Right lung (tissue), 5 donors: ENCODE measurements around the gene SCG5. TPM values are rescaled to one million over a fixed set of nuclear protein-coding genes. Genes with fewer than 3 reads are reported as not detected.

ENCODE experiments used
- DNase-seq, 2 donors: peaks; one replicate each; pipeline ENCODE4 v3.0.0-alpha.2; 2013
- polyA plus RNA-seq, 5 donors: library from polyadenylated mRNA; unstranded; fragments of 120-200 nt; gene quantifications; one replicate each; pipeline versions ENCODE4 v1.2.1 to v1.2.3, GENCODE V29; 2013; ENCODE audit warnings: inconsistent platforms in 1 of 5, low replicate concordance in 1 of 5; ENCODE audit not compliant: insufficient read length in 5 of 5, insufficient read depth in 1 of 5

SCG5 gene
- polyA plus RNA-seq, 5 donors = 5.9 to 12.9 (median 7.4) TPM

GRCh38 chr15:32718821-32719716, 77.6 kb downstream of the SCG5 start:
- DNase-seq = no peak

DNA sequence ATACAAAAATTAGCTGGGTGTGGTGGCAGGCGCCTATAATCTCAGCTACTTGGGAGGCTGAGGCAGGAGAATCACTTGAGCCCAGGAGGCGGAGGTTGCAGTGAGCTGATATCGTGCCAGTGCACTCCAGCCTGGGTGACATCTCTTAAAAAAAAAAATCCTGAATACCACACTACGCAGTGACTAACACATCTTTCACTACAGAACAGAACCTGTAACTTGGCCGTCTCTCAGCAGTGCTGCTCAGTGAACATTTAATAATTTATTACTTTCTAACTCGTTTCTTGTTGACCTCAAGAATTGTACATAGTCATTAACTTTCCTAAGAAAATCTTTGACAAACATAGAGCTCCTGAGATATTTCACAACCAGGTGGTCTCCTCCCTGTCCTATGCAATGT, 80.1 kb downstream of the SCG5 start:
- DNase-seq = no peak

GRCh38 chr15:32722136-32722535, 80.6 kb downstream of the SCG5 start:
- DNase-seq = no peak

DNA sequence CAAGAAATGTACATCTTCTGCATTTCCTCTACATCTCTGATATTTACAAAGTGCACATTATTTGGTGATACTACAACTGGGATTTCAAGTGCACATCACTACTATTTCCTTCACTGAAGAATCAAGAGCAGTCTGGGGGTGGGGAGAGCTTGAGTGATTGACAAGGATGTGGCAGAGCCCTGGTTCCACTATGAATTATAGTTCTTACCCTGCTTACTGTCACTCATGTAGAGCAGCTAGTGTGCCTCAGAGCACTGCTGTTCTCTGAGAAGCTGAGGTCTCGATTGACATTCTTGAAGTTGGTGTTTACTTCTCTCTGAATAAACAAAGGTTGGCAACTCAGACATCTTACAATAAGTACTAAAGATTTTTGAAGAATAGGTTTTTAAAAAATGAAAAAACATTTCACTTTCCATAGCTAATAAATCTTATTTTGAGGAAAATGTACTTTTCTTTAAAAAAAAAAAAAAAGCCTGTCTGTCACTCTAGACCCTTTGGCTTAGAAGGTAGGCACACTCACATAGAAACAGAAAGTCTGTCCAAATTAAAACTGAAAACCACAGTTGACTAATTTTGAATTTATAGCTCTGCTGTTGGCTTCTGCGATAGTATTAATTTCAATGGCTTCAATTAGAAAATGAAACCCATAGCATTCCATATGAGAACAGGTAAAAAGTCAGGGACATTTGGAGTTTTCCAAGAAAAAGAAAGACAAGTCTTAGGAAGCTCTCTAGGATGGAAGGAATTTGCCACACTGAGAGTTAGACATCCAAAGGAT, 81.8 kb downstream of the SCG5 start:
- DNase-seq = no peak

DNA sequence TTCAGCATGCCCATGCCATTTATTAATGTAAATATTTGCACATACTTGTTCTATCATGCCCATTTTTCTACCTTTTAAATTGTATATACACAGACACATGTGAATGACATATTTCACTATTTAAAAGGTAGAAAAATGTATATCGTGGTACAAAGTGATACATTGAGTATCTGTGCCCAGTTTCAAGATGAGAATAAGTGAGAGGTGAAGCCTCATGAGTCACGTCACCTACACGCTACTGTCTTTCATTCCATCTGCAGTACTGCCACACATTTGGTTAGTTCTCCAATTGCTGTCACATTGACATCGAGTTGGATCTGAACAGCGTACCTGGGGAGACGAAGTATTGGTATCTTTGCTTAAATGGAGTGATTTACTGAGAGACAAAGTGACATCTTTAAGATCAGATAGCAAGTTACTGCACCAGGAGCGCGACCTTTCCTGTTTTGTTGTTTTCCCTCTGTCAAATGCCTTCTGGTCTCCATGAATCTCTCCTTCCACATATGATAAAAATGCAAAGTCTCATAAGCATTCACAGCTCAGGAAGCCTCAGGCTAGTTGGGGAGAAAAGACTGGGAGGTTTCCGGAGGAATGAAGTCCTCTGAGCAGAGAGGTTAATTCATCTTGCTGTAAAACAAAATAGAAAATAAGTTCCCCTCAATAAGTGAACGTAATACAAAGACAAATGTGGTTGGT, 88.3 kb downstream of the SCG5 start:
- no peak for DNase-seq

GRCh38 chr15:32730677-32731654, 89.5 kb downstream of the SCG5 start:
- no peak for DNase-seq

- no peak for DNase-seq
Observed at GRCh38 chr15:32732574-32733157, 91.2 kb downstream of the SCG5 start.

GRCh38 chr15:32733281-32733680, 91.8 kb downstream of the SCG5 start:
- DNase-seq = no peak

DNA sequence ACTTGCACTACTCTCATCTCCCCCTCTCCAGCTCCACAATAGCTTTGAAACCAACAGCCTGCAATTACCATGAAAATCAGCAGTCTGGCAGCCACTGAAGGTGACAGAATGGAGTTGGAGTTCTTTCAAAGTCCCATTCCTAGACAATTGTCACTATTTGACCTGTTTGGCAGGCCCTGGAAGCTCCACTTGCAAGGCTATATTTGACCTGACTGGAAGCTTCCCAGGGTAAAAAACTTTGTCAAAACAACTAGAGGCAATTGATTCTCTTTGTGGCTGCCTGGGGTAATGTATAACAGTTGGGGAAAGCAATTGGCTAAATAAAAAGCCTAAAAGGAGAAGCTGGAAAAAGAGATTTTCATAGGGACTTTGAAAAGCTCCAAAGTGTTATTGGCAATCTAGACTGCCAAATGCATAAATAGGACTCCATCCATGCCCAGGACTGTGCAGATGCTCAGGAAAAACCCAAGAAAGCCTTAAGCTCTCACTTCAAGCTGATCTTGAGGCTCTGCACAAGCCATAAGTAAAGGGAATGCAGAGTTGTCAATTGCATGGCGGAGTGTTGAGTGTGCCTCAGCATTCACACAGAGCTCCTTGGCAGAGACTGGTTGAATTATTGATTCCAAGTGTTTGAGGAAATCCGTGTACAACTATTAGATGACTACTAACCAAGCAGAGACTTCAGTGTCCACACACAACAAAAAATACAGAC, 94.6 kb downstream of the SCG5 start:
- no peak for DNase-seq

DNA sequence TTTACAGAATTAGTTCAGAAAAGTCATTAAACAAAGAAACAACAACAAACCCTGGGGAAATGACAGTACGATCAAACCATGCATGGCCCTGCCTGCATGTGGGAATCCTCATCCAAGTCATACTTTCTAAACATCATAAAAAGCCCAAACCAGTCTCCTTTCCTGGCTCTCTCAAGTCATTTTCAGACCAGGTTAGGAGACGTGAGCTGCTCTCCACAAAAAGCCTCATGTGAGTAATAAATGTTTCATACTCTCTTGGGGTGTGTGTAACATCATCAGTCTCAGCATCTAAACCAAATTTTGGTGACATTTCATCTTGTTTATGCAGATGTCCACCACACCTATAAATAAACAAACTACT, 95.2 kb downstream of the SCG5 start:
- DNase-seq = no peak

DNA sequence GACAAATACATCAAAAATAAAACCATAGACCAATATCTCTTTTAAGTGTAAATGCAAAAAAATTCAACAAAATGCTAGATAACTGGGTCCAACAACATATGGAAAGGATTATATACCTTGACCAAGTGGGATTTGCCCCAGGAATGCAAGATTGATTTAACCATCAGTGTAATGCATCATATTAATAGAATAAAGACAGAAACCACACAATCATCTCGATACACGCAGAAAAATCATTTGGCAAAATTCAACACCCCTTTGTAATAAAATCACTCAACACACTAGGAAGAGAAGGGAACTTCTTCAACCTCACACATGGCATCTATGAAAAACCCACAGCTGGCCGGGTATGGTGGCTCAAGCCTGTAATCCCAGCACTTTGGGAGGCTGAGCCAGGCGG, 95.8 kb downstream of the SCG5 start:
- no peak for DNase-seq

DNA sequence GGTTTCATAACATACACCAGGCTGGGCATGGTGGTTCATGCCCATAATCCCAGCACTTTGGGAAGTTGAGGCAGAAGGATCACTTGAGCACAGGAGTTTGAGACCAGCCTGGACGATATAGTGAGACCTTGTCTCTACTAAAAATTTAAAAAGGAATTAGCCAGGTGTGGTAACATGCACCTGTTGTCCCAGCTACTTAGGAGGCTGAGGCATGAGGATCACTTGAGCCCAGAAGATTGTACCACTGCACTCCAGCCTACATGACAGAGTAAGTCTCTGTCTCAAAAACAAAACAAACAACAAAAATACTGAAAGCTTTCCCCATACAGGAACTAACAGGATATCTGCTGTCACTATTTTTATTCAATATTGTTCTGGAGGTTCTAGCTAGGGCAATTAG, 97.2 kb downstream of the SCG5 start:
- no peak for DNase-seq

- DNase-seq = no peak
Observed at GRCh38 chr15:32739522-32740063, 98.1 kb downstream of the SCG5 start.

GRCh38 chr15:32743411-32744140, 102.1 kb downstream of the SCG5 start:
- no peak for DNase-seq

DNA sequence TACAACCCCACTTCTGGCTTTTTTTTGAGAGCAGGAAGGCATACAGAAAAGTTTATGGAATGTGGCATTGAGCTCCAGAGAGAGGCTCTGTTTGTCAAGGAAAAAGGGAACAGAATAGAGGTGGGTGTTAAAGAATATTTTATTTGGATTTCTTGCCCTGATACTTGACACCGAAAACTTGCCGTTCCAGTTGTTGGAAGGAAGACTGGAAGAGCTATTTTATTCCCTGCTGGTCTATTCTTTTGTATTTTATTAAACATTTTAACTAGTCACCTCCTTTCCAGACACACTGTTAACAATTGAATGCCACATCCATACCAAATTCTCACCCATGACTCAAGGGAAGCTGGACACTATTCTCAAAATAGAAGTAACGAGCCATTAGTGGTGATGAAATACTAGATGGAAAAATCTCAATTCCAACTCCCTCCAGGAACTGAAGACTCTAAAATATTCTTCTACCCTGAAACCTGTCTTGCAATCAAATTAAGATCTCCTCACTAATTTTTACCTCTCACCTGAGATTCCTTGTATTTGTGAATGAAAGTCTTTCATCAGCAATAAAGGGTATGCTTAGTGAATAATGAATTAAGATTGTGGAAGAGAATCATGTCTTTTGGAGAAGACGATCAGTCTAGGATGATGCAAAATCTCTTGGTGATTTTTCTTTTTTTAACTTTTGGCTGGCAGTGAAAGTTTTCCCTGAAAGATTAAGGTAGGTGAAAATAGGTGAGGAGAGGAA, 104.8 kb downstream of the SCG5 start:
- no peak for DNase-seq
